Right ventricle myocardium superior (tissue), 1 donor: Measurements from ENCODE around the gene DLG4. TPM values are rescaled to one million over a fixed set of nuclear protein-coding genes. Genes with fewer than 3 reads are reported as not detected.
"Not testable (repeated sequence)": the region's sequence is repeated elsewhere in the genome, so short reads cannot be mapped to it uniquely, and the experiment has no call there.

ENCODE experiments used
- ATAC-seq: fragments of 200-7000 bp; cut with Tn5 transposase; one replicate; pipeline ENCODE4 v1.9.1; 2020; ENCODE audit warnings: mild to moderate bottlenecking; ENCODE audit not compliant: poor library complexity
- DNase-seq: peaks from one replicate; pipeline ENCODE4 v3.0.0-alpha.2; 2020
- intact Hi-C: fragments of 100-400 bp; cut with DNase I; formaldehyde crosslinking; loops from one replicate; pipeline ENCODE4 v1.11.2; 2022
- total RNA-seq: library from RNA; stranded (reverse); fragmentation: NEBNext Ultra II Directional; extraction: Animal tissue kit (Norgen Biotek cat#: 25700); gene quantifications from one replicate; pipeline ENCODE4 v1.2.1, GENCODE V29; 2021
- donor health status: DM: no; HTN: yes; CAD: no; lungs with severe emphysema.

Gene DLG4
- total RNA-seq, 1 donor from 2014 or later = 20.4 TPM

- DNase-seq = no peak
- ATAC-seq = peak; percentile 6
- intact Hi-C loops = no loop called here
Observed at GRCh38 chr17:7176841-7177190, 42.8 kb downstream of the DLG4 start.

GRCh38 chr17:7176107-7176840 is 43.4 kb downstream of the DLG4 start:
- no peak for ATAC-seq
- intact Hi-C loops = no loop called here

GRCh38 chr17:7175330-7175733 is 44.3 kb downstream of the DLG4 start:
- DNase-seq (no peak), ATAC-seq (no peak)
- intact Hi-C loops = no loop called here

More at GRCh38 chr17:7176107-7176840, 43.4 kb downstream of the DLG4 start:
- no peak for DNase-seq

GRCh38 chr17:7174603-7175326 is 44.9 kb downstream of the DLG4 start:
- ATAC-seq (no peak), DNase-seq (no peak)
- intact Hi-C loops = no loop called here

- intact Hi-C loops = no loop called here
- DNase-seq (peak; percentile 81), ATAC-seq (peak; percentile 48)
Observed at GRCh38 chr17:7173687-7174602, 45.7 kb downstream of the DLG4 start.

- ATAC-seq, DNase-seq, intact Hi-C loops: not testable (repeated sequence)
Observed at GRCh38 chr17:7172522-7173191, 47.0 kb downstream of the DLG4 start.

- intact Hi-C loops, DNase-seq, ATAC-seq: not testable (repeated sequence)
Observed at GRCh38 chr17:7169565-7169908, 50.1 kb downstream of the DLG4 start.

GRCh38 chr17:7168841-7169564 is 50.6 kb downstream of the DLG4 start:
- ATAC-seq, DNase-seq, intact Hi-C loops: not testable (repeated sequence)

GRCh38 chr17:7167832-7168231 is 51.8 kb downstream of the DLG4 start:
- intact Hi-C loops = no loop called here
- ATAC-seq = peak; percentile 41
- no peak for DNase-seq

- intact Hi-C loops = no loop called here
- DNase-seq (no peak), ATAC-seq (no peak)
Observed at GRCh38 chr17:7166873-7167272, 52.8 kb downstream of the DLG4 start.

GRCh38 chr17:7159571-7159970 is 60.1 kb downstream of the DLG4 start:
- ATAC-seq, DNase-seq, intact Hi-C loops: not testable (repeated sequence)

GRCh38 chr17:7158424-7158823 is 61.2 kb downstream of the DLG4 start:
- intact Hi-C loops, DNase-seq, ATAC-seq: not testable (repeated sequence)

- DNase-seq (no peak), ATAC-seq (no peak)
- intact Hi-C loops = no loop called here
Observed at GRCh38 chr17:7156342-7156940, 63.2 kb downstream of the DLG4 start.

GRCh38 chr17:7147772-7148171 is 71.9 kb downstream of the DLG4 start:
- intact Hi-C loops = no loop called here
- ATAC-seq = no peak
- DNase-seq = no peak

GRCh38 chr17:7146115-7146514 is 73.5 kb downstream of the DLG4 start:
- no peak for ATAC-seq
- intact Hi-C loops = no loop called here
- DNase-seq = no peak

GRCh38 chr17:7144213-7144612 is 75.4 kb downstream of the DLG4 start:
- DNase-seq (no peak), ATAC-seq (no peak)
- intact Hi-C loops = no loop called here

GRCh38 chr17:7141824-7142223 is 77.8 kb downstream of the DLG4 start:
- DNase-seq (no peak), ATAC-seq (no peak)
- intact Hi-C loops = no loop called here

- ATAC-seq (no peak), DNase-seq (no peak)
- intact Hi-C loops = no loop called here
Observed at GRCh38 chr17:7139400-7139799, 80.2 kb downstream of the DLG4 start.
